PC-3 (cell line): Measurements from ENCODE around the gene NIPAL3. TPM values are rescaled to one million over a fixed set of nuclear protein-coding genes. Genes with fewer than 3 reads are reported as not detected.
A peak's percentile ranks its signal among the peaks of the same experiment; 100 is the strongest.

Source experiments
- ATAC-seq: fragments of 200-7000 bp; cut with Tn5 transposase; 2 replicates; pipeline ENCODE4 v1.9.1; 2020; ENCODE audit warnings: mild to moderate bottlenecking, moderate library complexity
- BruUV-seq: library from RNA; stranded (reverse); fragments of 400-500 nt; replicated peaks from 2 replicates; lab custom pipeline; 2021; lab: Mats Ljungman, UMichigan
- CTCF ChIA-PET: fragments of 300-600 bp; sonication (Branson Sonifier 250); formaldehyde crosslinking; loops from one replicate; lab custom pipeline; 2022; ENCODE audit warnings: antibody characterized with exemption; lab: Charles Lee
- POLR2A ChIA-PET: fragments of 300-600 bp; sonication (Branson Sonifier 250); formaldehyde crosslinking; loops from one replicate; lab custom pipeline; 2022; ENCODE audit warnings: antibody characterized with exemption; ENCODE audit not compliant: unreplicated experiment; lab: Charles Lee
- DNase-seq: peaks from one replicate; pipeline ENCODE4 v3.0.0-alpha.2; 2015
- H2AFZ ChIP-seq: fragments of 300-600 bp; sonication (generic); 2 replicates; pipeline ENCODE4 v1.6.0; 2016; ENCODE audit warnings: antibody characterized with exemption, low read length
- H3F3A ChIP-seq: fragments of 300-600 bp; sonication (generic); one replicate; pipeline ENCODE4 v1.6.0; 2017; ENCODE audit warnings: antibody characterized with exemption, low read length, control low read depth, mild to moderate bottlenecking; ENCODE audit not compliant: unreplicated experiment
- H3K27ac ChIP-seq: fragments of 300-600 bp; sonication (generic); 2 replicates; pipeline ENCODE4 v1.5.1; 2016; ENCODE audit warnings: mild to moderate bottlenecking, low read length
- H3K27me3 ChIP-seq: fragments of 300-600 bp; sonication (generic); 2 replicates; pipeline ENCODE4 v1.6.1; 2016; ENCODE audit warnings: low read length, mixed read lengths
- H3K36me3 ChIP-seq: fragments of 300-600 bp; sonication (generic); 2 replicates; pipeline ENCODE4 v1.6.1; 2016; ENCODE audit warnings: low read depth, mixed run types, low read length, mixed read lengths
- H3K4me1 ChIP-seq: fragments of 300-600 bp; sonication (generic); 2 replicates; pipeline ENCODE4 v1.5.1; 2016; ENCODE audit warnings: low read length; ENCODE audit not compliant: insufficient read depth
- H3K4me2 ChIP-seq: fragments of 300-600 bp; sonication (generic); 2 replicates; pipeline ENCODE4 v1.6.0; 2016; ENCODE audit warnings: low read length
- H3K4me3 ChIP-seq: fragments of 300-600 bp; sonication (generic); 2 replicates; pipeline ENCODE4 v1.5.1; 2016; ENCODE audit warnings: mild to moderate bottlenecking, low read length, mixed read lengths
- H3K79me2 ChIP-seq: fragments of 300-600 bp; sonication (generic); 2 replicates; pipeline ENCODE4 v1.6.1; 2017; ENCODE audit warnings: low read length, mixed read lengths
- H3K9ac ChIP-seq: fragments of 300-600 bp; sonication (generic); 2 replicates; pipeline ENCODE4 v1.6.0; 2016; ENCODE audit warnings: mild to moderate bottlenecking, low read length
- H3K9me2 ChIP-seq: fragments of 300-600 bp; sonication (generic); replicated peaks from 2 replicates; pipeline ENCODE4 v1.6.1; 2016; ENCODE audit warnings: mixed run types, low read length, mixed read lengths
- H3K9me3 ChIP-seq: fragments of 300-600 bp; sonication (generic); 2 replicates; pipeline ENCODE4 v1.6.1; 2016; ENCODE audit warnings: low read length, mixed read lengths
- H4K20me1 ChIP-seq: fragments of 300-600 bp; sonication (generic); 2 replicates; pipeline ENCODE4 v1.6.1; 2016; ENCODE audit warnings: low read length, mixed read lengths
- CTCF ChIP-seq: fragments of 300-600 bp; sonication (generic); conservative IDR thresholded peaks from 2 replicates; pipeline ENCODE4 v1.5.1; 2017; ENCODE audit warnings: antibody characterized with exemption, low read depth, mild to moderate bottlenecking, low read length
- EZH2 ChIP-seq: fragments of 300-600 bp; sonication (generic); IDR thresholded peaks from one replicate; pipeline ENCODE4 v1.6.1; 2017; ENCODE audit warnings: antibody characterized with exemption, mild to moderate bottlenecking, low read length; ENCODE audit not compliant: unreplicated experiment
- EZH2phosphoT487 ChIP-seq: fragments of 300-600 bp; sonication (generic); IDR thresholded peaks from 2 replicates; pipeline ENCODE4 v1.6.1; 2018; ENCODE audit warnings: mild to moderate bottlenecking, antibody characterized with exemption, low read length, borderline replicate concordance
- intact Hi-C: fragments of 100-400 bp; cut with micrococcal nuclease; formaldehyde crosslinking; loops from 2 replicates; pipeline ENCODE4 v1.9.0; 2023
- total RNA-seq: library from RNA; depleted of rRNA; stranded (reverse); fragments of >200 nt; gene quantifications from 2 replicates; pipeline ENCODE4 v1.2.3, GENCODE V29; 2014

The NIPAL3 gene
- total RNA-seq, 1 experiment from 2014 or later = 35.2 TPM

GRCh38 chr1:24415910-24416665, 486 bp downstream of the NIPAL3 start:
- ATAC-seq (no peak; the same call in 1 of the 2 replicates), DNase-seq (peak; percentile 34)
- peak overlapping the region; percentile 78 for H2AFZ ChIP-seq
- intact Hi-C loops = loop anchor here (2.0 to 5.0 kb wide), 3 partner anchors 46 to 101 kb away; partner anchors contain the start of gene RCAN3
- H3K36me3 ChIP-seq = peaks cover 7% of the 10 kb centered on the region
- H3K9me2 ChIP-seq = no peaks in the 10 kb centered on the region
- peaks cover 65% of the 10 kb centered on the region for H3K4me1 ChIP-seq
- peak overlapping the region; percentile 89 for H3K4me3 ChIP-seq
- H3K9ac ChIP-seq = peak overlapping the region; percentile 85
- no peaks in the 10 kb centered on the region for H4K20me1 ChIP-seq
- peaks cover 62% of the 10 kb centered on the region for H3K79me2 ChIP-seq
- TF ChIP-seq EZH2phosphoT487 = no peak
- no peak for TF ChIP-seq EZH2
- no peak for TF ChIP-seq CTCF
- CTCF ChIA-PET = interaction anchor here (0.8 to 1.6 kb wide), 11 partner anchors 16 to 266 kb away, joined by 3 to 8 read pairs (median 3); no protein-coding TSS in a partner anchor
- H3K4me2 ChIP-seq = peak overlapping the region; percentile 97
- TSS peak; percentile 69 for BruUV-seq
- POLR2A ChIA-PET = interaction anchor here (0.6 to 1.0 kb wide), 3 partner anchors 87 to 214 kb away, joined by 3 to 6 read pairs (median 3); no protein-coding TSS in a partner anchor
- H3K27me3 ChIP-seq = no peaks in the 10 kb centered on the region
- peak overlapping the region; percentile 94 for H3K27ac ChIP-seq
- H3F3A ChIP-seq = peaks cover 10% of the 10 kb centered on the region
- H3K9me3 ChIP-seq = no peaks in the 10 kb centered on the region

- H3F3A ChIP-seq = peaks cover 10% of the 10 kb centered on the region
- no peaks in the 10 kb centered on the region for H3K9me2 ChIP-seq
- CTCF ChIA-PET = interaction anchor here (0.6 to 1.0 kb wide), 3 partner anchors 23 to 220 kb away, joined by 3 to 6 read pairs (median 5); no protein-coding TSS in a partner anchor
- peaks cover 14% of the 10 kb centered on the region for H3K36me3 ChIP-seq
- peak overlapping the region; percentile 94 for H3K27ac ChIP-seq
- peak overlapping the region; percentile 85 for H3K9ac ChIP-seq
- H2AFZ ChIP-seq = peak overlapping the region; percentile 78
- H3K4me2 ChIP-seq = peak overlapping the region; percentile 97
- ATAC-seq (peak; percentile 46), DNase-seq (peak; percentile 96)
- TF ChIP-seq CTCF (no peak), EZH2 (no peak), EZH2phosphoT487 (no peak)
- H3K27me3 ChIP-seq = no peaks in the 10 kb centered on the region
- peaks cover 58% of the 10 kb centered on the region for H3K79me2 ChIP-seq
- intact Hi-C loops = loop anchor here (2.0 to 5.0 kb wide), 3 partner anchors 45 to 100 kb away; partner anchors contain the start of gene RCAN3
- H3K4me1 ChIP-seq = peaks cover 58% of the 10 kb centered on the region
- no TSS peak for BruUV-seq
- H3K4me3 ChIP-seq = peak overlapping the region; percentile 89
- no peaks in the 10 kb centered on the region for H4K20me1 ChIP-seq
- no peaks in the 10 kb centered on the region for H3K9me3 ChIP-seq
- POLR2A ChIA-PET = interaction anchor here (0.6 to 0.7 kb wide), 2 partner anchors 26 to 274 kb away, joined by 3 to 4 read pairs; no protein-coding TSS in a partner anchor
Observed at GRCh38 chr1:24416666-24417391, 1.2 kb downstream of the NIPAL3 start.
